GM20000 (cell line): ENCODE results near the gene BAIAP2.

ENCODE experiments used
- DNase-seq: peaks from one replicate; pipeline ENCODE4 v3.0.0; 2012; ENCODE audit warnings: low spot score
- TF ChIP-seq, protein P1 (sequence below): IDR thresholded peaks from 2 replicates; pipeline ENCODE4 v1.5.1; 2012; ENCODE audit warnings: mild to moderate bottlenecking, control low read depth; ENCODE audit errors: extremely low read depth, missing control alignments

BAIAP2 gene

DNA sequence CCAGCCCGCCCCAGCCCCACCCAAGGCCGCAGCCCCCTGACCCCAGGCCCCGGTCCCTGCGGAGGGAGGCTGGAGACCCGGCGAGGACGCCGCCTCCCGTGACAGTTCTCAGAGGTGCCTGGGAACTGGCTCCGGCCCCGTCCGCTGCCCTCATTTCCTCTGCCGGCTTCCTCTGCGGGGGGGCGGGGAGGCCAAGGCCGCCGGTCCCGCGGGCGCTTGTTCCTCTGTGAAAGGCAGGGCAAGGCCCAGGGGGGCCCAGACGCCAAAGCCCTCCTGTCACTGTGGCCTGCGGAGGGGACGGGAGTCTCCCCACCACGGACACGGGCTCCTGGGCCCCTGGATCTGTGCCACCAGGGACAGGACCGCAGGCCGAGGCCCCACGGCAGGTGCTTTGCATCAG is 125.4 kb downstream of the BAIAP2 start:
- DNase-seq = no peak
- TF ChIP-seq, protein P1, sequence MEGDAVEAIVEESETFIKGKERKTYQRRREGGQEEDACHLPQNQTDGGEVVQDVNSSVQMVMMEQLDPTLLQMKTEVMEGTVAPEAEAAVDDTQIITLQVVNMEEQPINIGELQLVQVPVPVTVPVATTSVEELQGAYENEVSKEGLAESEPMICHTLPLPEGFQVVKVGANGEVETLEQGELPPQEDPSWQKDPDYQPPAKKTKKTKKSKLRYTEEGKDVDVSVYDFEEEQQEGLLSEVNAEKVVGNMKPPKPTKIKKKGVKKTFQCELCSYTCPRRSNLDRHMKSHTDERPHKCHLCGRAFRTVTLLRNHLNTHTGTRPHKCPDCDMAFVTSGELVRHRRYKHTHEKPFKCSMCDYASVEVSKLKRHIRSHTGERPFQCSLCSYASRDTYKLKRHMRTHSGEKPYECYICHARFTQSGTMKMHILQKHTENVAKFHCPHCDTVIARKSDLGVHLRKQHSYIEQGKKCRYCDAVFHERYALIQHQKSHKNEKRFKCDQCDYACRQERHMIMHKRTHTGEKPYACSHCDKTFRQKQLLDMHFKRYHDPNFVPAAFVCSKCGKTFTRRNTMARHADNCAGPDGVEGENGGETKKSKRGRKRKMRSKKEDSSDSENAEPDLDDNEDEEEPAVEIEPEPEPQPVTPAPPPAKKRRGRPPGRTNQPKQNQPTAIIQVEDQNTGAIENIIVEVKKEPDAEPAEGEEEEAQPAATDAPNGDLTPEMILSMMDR = no peak

DNA sequence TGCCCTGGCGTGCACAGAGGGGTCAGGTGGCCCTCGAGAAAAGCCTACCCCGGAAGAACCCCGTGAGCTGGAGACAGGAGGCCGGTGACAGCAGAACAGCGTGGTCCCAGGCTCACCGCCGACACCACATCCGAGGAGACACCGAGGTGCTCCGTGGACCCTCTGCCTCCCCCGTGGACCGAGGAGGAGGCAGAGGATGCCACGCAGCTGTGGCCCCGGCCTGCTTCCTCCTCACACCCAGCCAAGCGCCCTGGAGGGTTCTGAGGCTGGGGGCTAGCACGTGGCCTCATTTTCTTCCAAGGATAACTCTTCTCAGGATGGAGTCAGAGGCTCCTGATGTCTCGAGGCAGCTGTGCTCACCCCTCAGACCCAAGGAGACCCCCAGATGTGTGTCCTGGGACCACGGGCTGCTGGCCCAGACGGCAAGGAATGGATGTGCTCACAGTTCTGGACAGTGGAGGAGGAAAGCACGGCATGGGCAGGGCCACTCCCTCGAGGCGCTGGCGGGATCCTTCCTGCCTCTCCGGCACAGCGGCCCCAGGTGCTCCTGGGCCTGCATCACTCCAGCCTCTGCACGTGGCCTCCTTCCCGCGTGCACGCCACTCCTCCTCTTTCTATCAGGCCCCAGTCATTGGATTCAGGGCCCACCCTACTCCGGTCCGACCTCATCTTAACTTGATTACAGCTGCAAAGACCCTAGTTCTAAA is 125.9 kb downstream of the BAIAP2 start:
- no peak for DNase-seq
- TF ChIP-seq, protein P1 = no peak

DNA sequence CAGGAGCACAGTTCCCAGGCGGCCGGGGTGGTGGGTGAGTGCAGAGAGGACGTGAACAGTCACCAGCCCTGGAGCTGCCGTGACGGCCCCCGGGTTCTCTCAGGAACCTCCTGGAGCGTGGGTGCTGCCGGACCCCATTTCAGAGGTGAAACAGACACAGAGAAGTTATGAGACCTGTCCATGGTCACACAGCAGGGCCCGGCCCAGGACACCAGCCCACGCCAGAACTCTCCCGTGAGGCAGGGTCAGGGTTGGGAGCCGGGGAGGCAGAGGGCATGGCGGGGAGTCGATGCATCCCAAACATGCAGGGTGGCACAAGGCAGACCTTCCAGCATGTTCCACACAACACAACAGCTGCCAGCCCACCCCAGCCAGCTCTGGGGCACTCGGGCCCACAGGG is 126.6 kb downstream of the BAIAP2 start:
- no peak for DNase-seq

DNA sequence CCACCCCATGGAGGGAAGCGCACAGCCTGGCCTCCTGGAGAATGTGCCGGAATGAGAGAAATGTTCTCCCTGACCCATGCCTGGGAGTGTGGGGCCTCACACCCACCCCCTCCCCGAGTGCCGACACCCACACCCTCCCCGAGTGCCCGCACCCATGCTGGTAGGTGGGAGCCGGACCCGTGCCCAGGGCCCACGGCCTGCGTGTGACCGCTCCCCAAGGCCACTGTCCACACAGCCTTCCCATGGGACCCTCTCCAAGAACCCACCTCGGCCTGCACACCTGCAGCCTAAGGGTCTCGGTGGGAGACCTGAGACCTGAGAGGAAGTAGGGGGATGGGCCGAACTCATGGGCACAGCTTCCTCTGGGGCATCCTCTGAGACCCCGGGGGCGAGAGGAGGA is 127.0 kb downstream of the BAIAP2 start:
- no peak for DNase-seq

More for the DNA sequence above, 126.6 kb downstream of the BAIAP2 start:
- TF ChIP-seq, protein P1 = no peak

DNA sequence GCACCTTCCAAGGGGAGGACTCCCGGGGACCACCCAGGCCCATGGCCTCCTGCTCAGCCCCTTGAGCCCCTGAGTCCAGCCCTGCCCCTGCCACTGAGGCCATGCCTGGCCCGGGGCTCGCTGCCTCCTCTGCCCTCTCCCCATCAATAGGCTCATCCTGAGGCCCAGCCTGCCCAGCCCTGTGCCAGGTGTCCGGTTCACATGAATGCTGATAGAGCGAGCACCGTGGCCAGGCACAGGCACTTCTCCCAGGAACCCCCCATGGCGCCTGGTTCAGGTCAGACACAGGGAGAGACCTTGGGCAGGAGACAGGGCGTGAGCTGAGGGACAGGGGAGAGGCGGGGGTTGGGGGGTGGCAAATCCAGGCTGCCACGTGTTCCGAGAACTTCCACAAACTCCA is 127.5 kb downstream of the BAIAP2 start:
- no peak for DNase-seq
- TF ChIP-seq, protein P1 = no peak

More for the DNA sequence above, 127.0 kb downstream of the BAIAP2 start:
- TF ChIP-seq, protein P1 = no peak

DNA sequence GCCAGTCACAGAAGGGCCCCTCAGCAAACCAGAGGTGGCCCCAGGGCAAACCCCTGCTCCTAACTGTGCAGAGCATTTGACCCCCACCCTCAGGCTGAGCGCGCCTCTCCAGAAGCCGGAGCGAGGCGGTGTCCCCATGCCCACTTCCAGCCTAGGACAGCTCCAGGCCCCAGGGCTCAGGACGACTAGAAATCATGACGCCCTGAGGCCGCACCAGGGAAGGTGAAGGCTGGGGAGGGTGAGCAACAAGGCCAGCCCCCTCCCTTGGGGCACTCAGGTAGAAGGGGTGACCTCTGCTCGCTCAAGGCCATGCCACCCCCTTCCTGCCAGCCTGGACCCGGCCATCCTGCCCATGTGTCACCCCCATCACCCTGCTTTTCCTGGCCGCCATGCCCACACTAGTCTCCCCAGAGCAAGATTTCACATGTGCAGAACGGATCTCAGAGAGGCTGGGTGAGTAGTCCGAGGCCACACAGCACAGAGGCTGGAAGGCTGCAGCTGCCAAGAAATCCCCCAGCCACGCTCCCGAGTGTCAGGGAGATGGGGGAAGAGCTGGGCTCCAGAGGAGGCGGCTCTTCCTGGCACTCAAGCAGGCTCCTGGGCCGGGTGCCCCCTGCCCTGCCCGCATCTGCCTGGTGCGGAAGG is 128.2 kb downstream of the BAIAP2 start:
- TF ChIP-seq, protein P1 = no peak
- DNase-seq = no peak

DNA sequence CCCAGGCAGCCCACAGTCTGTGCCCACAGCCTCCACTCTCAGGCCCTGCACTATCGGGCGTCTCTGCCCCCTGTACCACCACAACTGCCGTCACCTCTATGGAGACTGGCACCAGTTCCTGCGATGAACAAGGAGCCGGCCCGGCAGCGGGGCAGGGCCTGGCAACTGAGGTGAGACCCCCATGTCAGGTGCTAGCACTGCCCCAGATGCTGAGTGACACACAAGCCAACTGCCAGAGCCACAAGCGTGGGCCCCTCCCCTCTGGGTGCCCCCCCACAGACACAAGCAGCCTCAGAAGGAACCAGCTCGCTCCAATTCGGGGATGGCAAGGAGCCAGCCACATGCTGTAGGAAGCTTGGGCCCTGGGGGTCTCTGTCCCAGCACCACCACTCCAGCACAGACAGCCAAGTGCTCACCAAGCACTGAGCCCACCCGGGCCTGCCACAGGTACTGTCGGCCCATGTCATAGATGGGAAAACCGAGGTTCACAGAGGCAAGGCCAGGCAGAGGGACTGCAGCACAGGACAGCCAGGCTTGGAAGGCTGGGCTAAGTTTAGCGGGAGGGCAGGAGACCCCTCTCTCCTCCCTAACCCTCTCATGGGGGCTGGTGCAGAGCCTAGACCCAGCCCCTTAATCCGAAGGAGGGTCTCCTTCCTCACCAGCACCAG is 128.9 kb downstream of the BAIAP2 start:
- TF ChIP-seq, protein P1 = no peak
- no peak for DNase-seq
